ENCODE results near the gene GRID2.

Gene GRID2

GRCh38 chr4:93469560-93469959 lies 1165.8 kb downstream of the GRID2 start:
- TF ChIP-seq CTCF (IDR thresholded peaks at IDR 0.05; ENCODE audit: low read depth, low read length, missing control alignments) = no peak
- H3K4me3 ChIP-seq (ENCODE audit: low read depth, low read length) = no peak overlapping the region

GRCh38 chr4:93475730-93476129 lies 1172.0 kb downstream of the GRID2 start:
- H3K4me3 ChIP-seq (ENCODE audit: low read depth, low read length) = no peak overlapping the region
- no peak for TF ChIP-seq CTCF (IDR thresholded peaks at IDR 0.05; ENCODE audit: low read depth, low read length, missing control alignments)
- DNase-seq (ENCODE audit: low read depth) = no peak

More at GRCh38 chr4:93469560-93469959, 1165.8 kb downstream of the GRID2 start:
- DNase-seq (ENCODE audit: low read depth) = no peak

- H3K4me3 ChIP-seq (ENCODE audit: low read depth, low read length) = no peak overlapping the region
- TF ChIP-seq CTCF (IDR thresholded peaks at IDR 0.05; ENCODE audit: low read depth, low read length, missing control alignments) = no peak
- no peak for DNase-seq (ENCODE audit: low read depth)
These were observed 1175.0 kb downstream of the GRID2 start for GRCh38 chr4:93478805-93479204.

GRCh38 chr4:93480452-93480851 lies 1176.7 kb downstream of the GRID2 start:
- DNase-seq (ENCODE audit: low read depth) = no peak
- no peak for TF ChIP-seq CTCF (IDR thresholded peaks at IDR 0.05; ENCODE audit: low read depth, low read length, missing control alignments)
- H3K4me3 ChIP-seq (ENCODE audit: low read depth, low read length) = no peak overlapping the region

GRCh38 chr4:93495346-93495745 lies 1191.6 kb downstream of the GRID2 start:
- TF ChIP-seq CTCF (IDR thresholded peaks at IDR 0.05; ENCODE audit: low read depth, low read length, missing control alignments) = no peak

GRCh38 chr4:93501244-93501643 lies 1197.5 kb downstream of the GRID2 start:
- TF ChIP-seq CTCF (IDR thresholded peaks at IDR 0.05; ENCODE audit: low read depth, low read length, missing control alignments) = no peak
- no peak for DNase-seq (ENCODE audit: low read depth)

More at GRCh38 chr4:93495346-93495745, 1191.6 kb downstream of the GRID2 start:
- H3K4me3 ChIP-seq (ENCODE audit: low read depth, low read length) = no peak overlapping the region
- DNase-seq (ENCODE audit: low read depth) = no peak

GRCh38 chr4:93501946-93502345 lies 1198.2 kb downstream of the GRID2 start:
- no peak for TF ChIP-seq CTCF (IDR thresholded peaks at IDR 0.05; ENCODE audit: low read depth, low read length, missing control alignments)
- DNase-seq (ENCODE audit: low read depth) = no peak
- no peak overlapping the region for H3K4me3 ChIP-seq (ENCODE audit: low read depth, low read length)

More at GRCh38 chr4:93501244-93501643, 1197.5 kb downstream of the GRID2 start:
- H3K4me3 ChIP-seq (ENCODE audit: low read depth, low read length) = no peak overlapping the region

Data from GM12864 (cell line).